ENCODE results near the gene CRIP1. TPM values are rescaled to one million over a fixed set of nuclear protein-coding genes. Genes with fewer than 3 reads are reported as not detected.

CRIP1 gene
- total RNA-seq, 1 experiment from 2014 or later: not detected

GRCh38 chr14:105492971-105493871 is 6.5 kb downstream of the CRIP1 start:
- no peak for DNase-seq (ENCODE audit: low spot score)

DNA sequence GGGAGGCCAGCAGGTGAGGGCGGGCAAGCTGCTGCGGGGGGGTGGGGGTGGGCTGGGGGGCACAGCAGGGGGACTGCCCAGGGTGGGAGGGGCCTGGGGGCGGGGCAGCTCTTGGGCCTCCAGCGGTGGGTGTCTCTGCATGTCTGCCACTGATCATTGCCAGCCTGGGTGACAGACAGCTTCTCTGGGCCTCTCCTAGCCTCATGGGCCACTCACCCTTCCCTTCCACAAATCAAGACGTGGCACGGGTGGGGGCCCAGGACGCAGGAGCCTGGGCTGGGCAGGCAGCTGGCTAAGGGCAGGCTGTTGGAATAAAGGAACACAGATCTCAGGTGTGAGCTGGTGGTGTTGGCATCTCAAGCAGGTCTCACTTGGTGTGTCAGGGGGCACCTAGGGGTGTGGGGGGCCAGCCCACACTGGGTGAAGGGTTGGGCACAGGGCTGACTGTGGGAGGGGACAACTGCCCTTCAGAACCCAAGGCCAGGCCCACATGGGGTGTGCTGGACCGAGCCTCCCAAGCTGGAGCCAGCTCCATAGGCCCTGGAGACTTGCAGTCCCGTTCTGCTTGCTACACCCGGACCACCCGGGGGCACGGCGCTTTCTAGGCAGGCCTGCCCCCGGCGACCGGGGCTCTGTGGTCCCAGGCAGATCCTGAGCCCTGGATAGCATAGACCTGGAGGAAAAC is 7.4 kb downstream of the CRIP1 start:
- DNase-seq (ENCODE audit: low spot score): no peak

DNA sequence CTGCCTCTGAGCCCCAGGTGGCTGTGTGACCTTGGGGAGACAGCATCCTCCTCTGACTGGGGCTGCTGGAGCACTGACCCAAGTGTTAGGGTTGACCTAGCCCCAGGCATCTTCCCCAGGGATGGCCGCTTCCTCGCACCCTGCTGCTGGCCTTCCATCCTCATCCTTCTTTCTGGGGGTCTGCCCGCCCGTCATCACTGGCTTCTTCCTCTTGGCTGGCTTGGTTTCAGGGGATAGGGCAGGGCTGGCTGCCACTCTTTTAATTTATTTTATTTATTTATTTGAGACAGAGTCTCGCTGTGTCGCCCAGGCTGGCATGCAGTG is 7.9 kb downstream of the CRIP1 start:
- DNase-seq (ENCODE audit: low spot score): no peak

DNA sequence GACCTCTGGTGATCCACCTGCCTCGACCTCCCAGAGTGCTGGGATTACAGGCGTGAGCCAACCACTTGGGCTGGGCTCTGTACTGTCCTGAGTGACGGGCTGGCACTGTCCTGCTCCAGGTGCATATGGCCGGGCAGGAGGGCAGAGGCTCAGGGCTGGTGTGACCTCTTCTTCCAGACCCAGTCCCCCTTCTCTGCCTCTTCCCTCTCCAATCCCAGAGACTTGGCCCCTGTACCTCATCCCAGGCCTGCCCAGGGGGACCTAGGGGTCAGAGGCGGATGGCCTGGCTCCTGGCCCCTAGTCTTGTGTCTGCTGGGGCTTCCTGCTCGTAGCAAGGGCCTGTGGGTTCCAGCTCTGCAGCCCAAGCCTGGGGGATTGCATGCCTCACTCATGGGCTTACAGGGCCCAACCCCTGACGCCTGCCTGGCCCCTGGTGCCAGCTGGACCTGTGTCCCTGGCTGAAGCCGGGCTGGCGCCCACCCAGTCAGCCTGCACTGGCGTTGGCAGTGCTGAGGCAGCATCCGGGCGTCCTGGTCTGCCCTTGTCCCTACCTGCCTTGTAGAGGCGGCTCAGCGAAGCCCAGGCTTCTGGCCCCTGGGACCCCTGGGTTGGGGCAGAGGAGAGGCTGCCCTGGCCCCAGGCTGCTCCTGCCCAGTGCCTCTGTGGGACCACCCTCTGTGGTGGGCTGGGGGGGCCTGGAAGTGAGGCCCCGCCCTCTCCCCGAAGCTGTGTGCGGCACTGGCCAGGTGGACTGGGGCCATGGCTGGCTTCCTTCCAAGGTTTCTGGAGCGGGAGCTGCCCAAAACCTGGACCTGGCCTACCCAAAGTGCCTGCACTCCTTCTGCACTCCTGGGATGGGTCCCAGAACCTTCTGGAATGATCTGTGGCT is 8.7 kb downstream of the CRIP1 start:
- DNase-seq (ENCODE audit: low spot score): no peak

DNA sequence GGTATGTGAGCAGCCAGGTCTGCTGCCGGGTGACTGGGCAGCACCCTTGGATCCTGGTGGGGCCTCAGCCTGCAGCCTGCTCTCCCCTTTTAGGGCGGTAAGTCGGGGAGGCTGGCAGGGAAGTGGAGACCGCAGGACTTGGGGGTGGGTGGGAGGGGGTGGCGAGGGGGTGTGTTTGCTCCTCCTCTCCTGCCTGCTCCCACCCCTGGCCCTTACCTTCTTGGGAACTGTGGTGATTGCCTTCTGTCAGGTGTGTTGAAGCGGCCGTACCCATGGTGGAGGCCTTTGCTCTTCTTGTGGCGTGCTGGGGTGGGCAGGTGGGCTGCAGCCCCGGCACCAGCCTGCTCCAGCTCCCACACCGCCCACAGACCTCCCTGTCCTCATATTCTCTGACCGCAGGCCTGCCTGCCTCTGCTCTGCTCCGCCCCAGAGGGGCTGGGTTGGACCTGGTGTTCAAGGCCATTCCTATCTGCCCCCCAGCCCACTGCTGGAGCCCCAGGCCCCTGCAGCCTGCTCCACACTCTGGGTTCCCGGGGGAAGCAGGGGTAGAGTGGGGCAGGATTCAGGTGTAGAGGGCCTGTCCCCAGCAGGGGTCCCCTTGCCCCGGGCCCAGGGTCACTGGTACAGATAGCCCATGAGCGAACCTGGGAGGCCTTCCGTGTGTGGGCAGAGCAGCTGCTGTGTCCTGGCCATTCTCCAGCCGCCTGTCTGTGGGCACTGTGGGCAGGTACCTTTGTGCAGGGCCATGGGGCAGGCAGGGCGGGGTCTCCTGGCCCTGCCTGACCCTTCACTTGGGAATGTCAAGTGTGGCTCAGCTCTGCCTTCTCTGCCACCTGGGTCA is 9.5 kb downstream of the CRIP1 start:
- no peak for DNase-seq (ENCODE audit: low spot score)

GRCh38 chr14:105496831-105497591 is 10.3 kb downstream of the CRIP1 start:
- DNase-seq (ENCODE audit: low spot score): no peak

DNA sequence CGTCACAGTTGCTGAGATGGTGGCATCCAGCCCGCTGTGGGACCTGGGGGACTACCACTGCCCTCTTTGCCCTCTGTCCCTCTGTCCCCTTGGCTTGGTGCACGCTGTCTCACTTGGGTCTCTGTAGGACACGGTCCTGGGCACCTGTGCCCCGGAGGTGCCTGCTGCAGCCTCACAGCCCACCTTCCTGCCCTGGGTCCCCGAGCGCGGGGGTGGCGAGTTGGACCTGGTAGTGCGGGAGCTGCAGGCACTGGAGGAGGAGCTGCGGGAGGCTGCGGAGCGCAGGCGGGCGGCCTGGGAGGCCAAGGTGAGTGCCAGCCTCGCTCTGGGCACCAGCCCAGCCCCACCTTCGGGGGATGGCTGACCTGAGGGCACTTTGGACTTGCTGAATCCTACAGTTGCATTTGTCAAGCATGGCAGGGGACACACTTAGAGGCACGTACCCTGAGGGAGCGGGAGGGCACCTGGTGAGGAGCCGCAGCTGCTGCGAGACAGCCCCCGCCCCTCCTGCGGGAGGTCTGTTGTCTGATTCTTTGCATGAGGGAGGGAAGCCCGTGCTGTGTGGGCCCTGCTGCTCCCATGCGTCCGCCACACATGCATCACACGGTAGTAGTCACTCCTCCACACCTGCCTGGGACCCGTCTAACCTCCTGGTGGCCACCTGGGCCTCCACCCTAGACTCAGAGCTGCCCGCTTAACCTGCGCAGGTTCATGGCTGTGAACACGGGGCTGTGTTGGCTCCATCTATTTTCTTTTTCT is 11.2 kb downstream of the CRIP1 start:
- no peak for DNase-seq (ENCODE audit: low spot score)

GRCh38 chr14:105498430-105499255 is 12.0 kb downstream of the CRIP1 start:
- DNase-seq (ENCODE audit: low spot score): no peak

DNA sequence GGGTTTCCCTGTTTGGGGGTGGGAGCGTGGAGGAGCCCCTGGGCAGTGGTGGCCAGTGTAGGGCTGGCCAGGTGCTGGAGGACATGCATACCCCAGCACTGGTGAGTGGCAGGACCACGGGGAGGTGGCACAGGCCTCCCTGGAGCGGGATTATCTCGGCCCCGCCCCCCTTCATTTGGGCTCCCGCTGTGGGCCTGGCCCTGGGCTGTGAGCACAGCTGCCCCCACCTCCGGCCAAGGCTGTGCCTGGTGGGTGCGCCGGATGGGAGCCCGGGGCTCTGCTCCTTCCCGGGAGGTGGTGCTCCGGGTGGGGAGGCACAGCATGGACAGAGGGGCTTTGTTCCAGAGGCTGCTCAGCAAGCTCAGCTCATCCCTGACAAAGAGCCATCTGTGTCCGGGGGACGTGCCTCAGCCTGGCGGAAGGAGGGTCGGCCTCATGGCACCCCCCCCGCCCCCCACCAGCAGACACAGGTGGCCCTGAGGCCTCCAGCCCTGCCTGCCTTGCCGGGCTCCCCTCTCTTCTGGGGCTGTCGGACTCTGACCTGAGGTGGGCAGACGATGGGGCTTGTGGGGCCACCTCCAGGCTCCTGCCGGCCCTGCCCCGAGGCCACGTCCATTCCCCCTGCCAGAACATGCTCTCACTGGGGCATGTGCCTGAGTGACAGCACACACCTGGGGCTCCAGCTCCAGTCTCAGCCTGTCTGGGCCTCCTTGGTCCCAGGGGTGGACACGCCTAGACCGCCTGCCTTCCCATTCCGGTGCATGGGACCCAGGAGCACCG is 12.8 kb downstream of the CRIP1 start:
- no peak for DNase-seq (ENCODE audit: low spot score)

DNA sequence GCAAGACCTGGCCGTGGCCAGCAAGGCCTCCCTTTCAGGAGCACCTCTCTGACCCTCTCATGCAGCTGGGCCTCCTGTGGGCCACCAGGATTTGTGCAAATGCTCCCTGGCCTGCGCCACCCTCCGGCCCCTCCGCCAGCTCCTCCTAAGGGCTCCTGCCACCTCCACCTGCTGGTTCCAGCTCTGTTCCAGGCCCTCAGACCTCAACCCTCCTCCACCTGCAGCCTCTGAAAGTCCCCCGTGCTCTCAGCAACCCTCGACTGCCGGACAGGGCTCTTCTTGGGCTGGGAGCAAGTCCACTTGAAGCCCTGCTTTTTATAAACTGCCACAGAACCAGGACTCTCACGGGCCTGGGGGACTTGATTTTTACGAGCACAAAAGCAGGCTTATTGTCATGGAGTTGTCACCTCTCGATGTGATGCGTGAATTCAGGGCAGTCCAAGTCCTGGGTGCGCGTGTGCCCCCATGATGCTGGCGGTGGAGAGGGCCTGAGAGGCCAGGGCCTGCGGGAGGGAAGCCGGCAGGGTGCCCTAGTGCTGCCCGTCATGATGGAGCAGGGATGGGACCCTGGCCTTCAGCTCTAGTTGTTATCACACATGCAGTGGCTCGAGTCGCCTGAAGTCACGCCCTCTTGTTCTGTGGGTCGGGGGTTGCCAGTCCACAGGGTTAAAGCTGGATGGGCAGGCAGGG is 13.5 kb downstream of the CRIP1 start:
- DNase-seq (ENCODE audit: low spot score): no peak

DNA sequence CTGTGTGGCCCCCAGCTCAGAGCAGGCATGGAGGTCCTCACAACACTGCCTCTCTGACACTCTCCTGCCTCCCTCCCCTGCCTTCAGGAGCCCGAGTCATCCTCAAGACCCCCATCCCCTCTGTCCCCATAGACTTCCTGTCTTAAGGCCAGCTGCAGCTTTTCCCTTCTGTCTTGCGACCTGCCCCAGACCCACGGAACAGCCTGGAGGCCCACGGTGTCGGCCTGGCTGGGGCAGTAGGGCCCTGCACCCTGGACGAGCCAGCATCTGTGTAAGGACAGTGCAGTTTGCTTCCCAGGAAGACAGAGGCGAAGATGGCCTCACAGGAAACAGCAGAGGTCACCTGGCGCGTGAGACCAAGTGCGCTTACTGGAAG is 14.0 kb downstream of the CRIP1 start:
- DNase-seq (ENCODE audit: low spot score): no peak

DNA sequence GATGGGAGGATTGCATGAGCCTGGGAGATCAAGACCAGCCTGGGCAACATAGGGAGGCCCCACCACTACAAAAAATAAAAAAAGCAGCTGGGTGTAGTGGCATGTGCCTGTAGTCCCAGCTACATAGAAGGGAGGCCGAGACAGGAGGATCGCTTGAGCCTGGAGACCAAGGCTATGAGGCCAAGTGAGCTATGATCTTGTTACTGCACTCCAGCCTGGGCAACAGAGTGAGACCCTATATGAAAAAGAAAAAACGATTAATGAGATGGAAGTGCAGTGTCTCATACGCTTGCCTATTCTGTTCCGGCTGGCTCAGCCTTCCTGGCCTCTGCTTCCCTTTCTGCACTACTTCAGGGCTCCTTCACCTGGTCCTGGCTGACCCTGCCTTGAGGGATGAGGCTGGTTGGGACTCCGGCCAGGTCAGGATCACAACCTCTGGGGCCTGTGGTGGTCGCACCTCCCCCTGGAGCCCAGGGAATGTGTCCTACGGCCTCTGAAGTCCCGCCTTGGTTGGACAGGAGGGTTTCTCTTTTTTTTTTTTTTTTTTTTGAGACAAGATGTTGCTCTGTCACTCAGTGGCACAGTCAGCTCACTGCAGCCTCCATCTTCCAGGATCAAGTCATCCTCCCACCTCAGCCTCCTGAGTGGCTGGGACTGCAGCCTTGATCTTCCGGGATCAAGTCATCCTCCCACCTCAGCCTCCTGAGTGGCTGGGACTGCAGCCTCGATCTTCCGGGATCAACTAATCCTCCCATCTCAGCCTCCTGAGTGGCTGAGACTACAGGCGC is 15.0 kb downstream of the CRIP1 start:
- no peak for DNase-seq (ENCODE audit: low spot score)

DNA sequence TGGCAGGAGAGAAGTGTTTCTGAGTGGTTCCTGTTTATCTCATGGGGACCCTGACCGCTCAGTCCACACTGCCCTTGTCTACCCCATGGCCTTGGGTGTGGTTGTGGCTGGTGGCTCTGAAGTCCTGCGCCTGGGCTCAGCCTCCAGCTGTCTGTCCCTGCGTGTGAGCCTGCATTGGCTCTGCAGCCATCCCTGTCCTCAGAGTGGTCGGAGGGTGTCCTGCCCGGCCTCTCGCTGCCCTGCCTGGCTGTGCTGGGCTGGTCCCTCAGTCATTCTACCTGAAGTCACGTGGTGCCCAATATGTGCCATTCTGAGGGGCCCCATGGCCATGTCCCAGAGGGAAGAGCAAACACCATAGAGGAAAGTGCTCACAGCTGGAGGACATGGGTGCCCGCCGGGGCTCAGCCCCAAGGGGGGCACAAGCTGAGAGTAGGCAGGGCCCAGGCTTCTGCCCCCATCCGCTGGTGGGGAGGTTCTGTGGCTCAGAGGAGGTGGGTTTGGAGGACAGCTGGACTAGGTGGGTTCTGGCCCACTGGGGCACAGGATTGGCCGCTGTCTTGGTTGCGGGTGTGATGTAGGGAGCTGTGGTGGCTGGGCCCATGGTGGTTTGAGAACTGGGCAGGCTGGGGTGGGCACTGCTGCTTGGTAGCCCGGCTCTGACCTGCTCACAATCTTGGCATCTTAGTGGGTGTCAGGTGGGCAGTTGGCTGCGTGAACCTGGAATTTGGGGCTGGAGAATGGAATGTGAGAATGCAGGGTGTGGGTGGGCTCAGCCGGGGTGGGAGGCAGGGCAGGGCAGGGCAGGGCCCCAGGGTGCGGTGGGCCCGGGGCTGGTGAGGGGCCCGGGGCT is 16.0 kb downstream of the CRIP1 start:
- DNase-seq (ENCODE audit: low spot score): no peak

GRCh38 chr14:105503296-105503640 is 16.6 kb downstream of the CRIP1 start:
- DNase-seq (ENCODE audit: low spot score): no peak

DNA sequence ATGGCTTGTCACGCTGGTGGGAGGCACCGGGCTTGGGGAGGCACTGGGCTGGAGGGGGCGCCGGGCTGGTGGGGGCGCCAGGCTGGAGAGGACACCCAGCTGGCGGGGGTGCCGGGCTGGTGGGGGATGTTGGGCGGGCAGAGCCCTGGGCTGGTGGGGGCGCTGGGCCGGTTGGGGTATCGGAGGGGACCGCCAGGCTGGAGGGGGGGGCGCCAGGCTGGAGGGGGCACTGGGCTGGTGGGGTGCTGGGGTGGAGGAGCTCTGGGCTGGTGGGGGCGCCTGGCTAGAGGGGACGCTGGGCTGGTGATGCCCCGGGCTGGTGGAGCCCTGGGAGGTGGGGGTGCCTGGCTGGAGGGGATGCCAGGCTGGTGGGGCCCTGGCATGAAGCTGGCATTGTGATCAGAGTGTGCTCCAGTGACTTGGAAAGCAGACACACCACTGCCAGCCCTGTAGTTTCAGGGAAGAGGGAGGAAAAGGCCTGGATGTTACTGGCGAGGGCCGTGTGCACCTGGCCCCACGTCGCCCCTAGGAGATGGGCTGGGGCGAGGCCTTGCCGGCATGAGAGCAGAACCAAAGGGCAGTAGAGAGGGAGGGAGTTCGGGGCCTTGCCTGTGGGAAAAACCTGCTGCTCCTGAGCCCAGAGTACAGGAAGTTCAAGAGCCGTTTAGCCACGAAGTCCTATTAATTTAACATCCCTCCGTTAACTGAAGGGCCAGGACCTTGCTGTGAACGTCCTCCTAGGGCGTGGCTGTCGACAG is 17.4 kb downstream of the CRIP1 start:
- DNase-seq (ENCODE audit: low spot score): no peak
